Bronchus fibroblast of lung (primary cell): ENCODE results near the gene ETFRF1. TPM values are rescaled to one million over a fixed set of nuclear protein-coding genes. Genes with fewer than 3 reads are reported as not detected.

ENCODE experiments used
- total RNA-seq: library from RNA; depleted of rRNA; stranded (reverse); fragments of >200 nt; gene quantifications from 2 replicates; pipeline ENCODE4 v1.2.3, GENCODE V29; 2015

Gene ETFRF1, protein sequence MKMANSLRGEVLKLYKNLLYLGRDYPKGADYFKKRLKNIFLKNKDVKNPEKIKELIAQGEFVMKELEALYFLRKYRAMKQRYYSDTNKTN
- 15.5 and 18.5 TPM in 2 replicates for total RNA-seq

GRCh38 chr12:25195056-25195971 is at the start of gene ETFRF1, which contains the start of gene DNAI7:
Gene ETFRF1 (plus strand): TSS chr12:25195237. CDS start chr12:25203957, 8,720 bp downstream.
Gene DNAI7 (minus strand): TSS chr12:25195160. CDS start chr12:25195078, 82 bp downstream.

DNA sequence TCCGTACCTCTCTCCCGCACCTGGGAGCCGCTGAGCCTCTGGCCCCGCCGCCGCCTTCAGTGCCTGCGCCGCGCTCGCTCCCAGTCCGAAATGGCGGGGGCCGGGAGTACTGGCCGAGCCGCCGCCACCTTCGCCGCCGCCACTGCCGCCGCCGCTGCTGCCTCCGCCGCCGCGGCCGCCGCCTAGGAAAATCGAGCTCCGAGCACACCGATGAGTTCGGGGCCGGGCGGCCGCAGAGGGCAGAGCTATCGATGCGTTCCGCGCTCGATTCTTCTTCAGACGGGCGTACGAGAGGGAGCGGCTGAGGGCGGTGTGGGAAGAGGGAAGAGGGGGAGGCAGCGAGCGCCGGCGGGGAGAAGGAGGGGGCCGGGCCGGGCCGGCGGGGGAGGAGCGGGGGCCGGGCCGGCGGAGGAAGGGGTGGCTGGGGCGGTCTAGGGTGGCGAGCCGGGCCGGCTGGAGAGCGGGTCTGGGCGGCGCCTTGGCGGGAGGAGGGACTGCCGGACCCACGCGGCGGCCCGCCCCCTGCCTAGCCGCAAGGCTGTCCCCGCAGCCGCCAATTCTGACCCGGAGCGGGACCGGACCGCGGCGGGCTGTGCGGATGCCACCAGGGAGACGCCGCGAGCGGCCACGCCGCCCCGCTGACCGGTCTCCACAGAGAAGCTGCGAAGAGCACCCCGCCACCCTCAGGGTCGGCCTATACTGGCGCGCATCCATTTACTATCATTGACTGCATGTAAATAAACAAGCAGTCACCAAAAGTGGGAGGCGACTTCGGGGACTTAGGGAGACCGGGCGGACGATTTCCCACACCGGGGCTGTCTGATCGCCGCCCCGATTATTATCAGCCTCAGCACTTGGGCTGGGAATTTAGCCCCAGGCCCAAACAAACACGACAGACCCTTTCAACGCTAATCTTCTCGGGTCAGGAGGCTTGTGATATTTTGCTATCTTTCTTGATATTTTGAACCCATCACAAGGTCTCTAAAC is 56.0 kb downstream of the ETFRF1 start, which contains the start of gene KRAS:
Gene KRAS, minus strand, starts transcription at position 186 of the 987 bp plus-strand sequence.

Other genes with a start within 250 kb of the ETFRF1 start
- gene BCAT1, start 246.1 kb upstream of the ETFRF1 start, total RNA-seq, result 100 and 110 TPM in 2 replicates
- gene DNAI7, start 77 bp upstream of the ETFRF1 start, total RNA-seq, result 0.15 and 0.17 TPM in 2 replicates
- 5.4 and 6.4 TPM in 2 replicates for gene KRAS, start 55.7 kb downstream of the ETFRF1 start, total RNA-seq